Common myeloid progenitor, CD34-positive (primary cell): ENCODE data around the gene CCDC137.
A peak's percentile ranks its signal among the peaks of the same experiment; 100 is the strongest.

Experiments
- CTCF ChIA-PET: fragments of 350-600 bp; sonication (Branson Sonifier 250); formaldehyde crosslinking; loops from one replicate; lab custom pipeline; 2021; ENCODE audit warnings: antibody characterized with exemption; lab: Charles Lee
- POLR2A ChIA-PET: fragments of 350-600 bp; sonication (Branson Sonifier 250); formaldehyde crosslinking; loops from one replicate; lab custom pipeline; 2021; ENCODE audit warnings: antibody characterized with exemption; lab: Charles Lee
- DNase-seq, 3 donors: peaks; one replicate each; pipeline versions ENCODE4 v3.0.0 to v3.0.0-alpha.2; 2013
- H3K27ac ChIP-seq, 2 experiments: 1 replicate in 1 of 2; 2 replicates in 1 of 2; pipeline ENCODE4 v1.7.0; 2013; ENCODE audit warnings: inconsistent platforms in 2 of 2, low read length in 2 of 2, mild to moderate bottlenecking in 2 of 2, low read depth in 1 of 2, moderate library complexity in 1 of 2; ENCODE audit not compliant: severe bottlenecking in 2 of 2, insufficient read depth in 1 of 2, poor library complexity in 1 of 2
- H3K27me3 ChIP-seq, 5 experiments: replicated peaks in 2 of 5; 1 replicate in 3 of 5; 2 replicates in 2 of 5; pipeline versions ENCODE4 v1.6.1 to v1.7.0; 2013; ENCODE audit warnings: low read length in 4 of 5, mild to moderate bottlenecking in 2 of 5, moderate library complexity in 2 of 5, inconsistent platforms in 1 of 5; ENCODE audit not compliant: insufficient read depth in 5 of 5, control insufficient read depth in 4 of 5
- H3K36me3 ChIP-seq, 4 experiments: 1 replicate in 2 of 4; 2 replicates in 2 of 4; pipeline versions ENCODE4 v1.6.1 to v1.7.0; 2013; ENCODE audit warnings: low read length in 3 of 4, control low read depth in 1 of 4, mild to moderate bottlenecking in 1 of 4; ENCODE audit not compliant: control insufficient read depth in 4 of 4, insufficient read depth in 4 of 4
- H3K4me1 ChIP-seq, 4 experiments: 1 replicate in 3 of 4; 2 replicates in 1 of 4; pipeline versions ENCODE4 v1.6.1 to v1.7.1; 2013; ENCODE audit warnings: low read length in 3 of 4, mild to moderate bottlenecking in 3 of 4, control low read depth in 1 of 4, inconsistent platforms in 1 of 4, moderate library complexity in 1 of 4; ENCODE audit not compliant: control insufficient read depth in 4 of 4, insufficient read depth in 4 of 4; ENCODE audit errors: control extremely low read depth in 1 of 4
- H3K4me3 ChIP-seq, 7 experiments: 1 replicate in 4 of 7; 2 replicates in 3 of 7; pipeline versions ENCODE4 v1.5.1 to v1.7.0; 2013; ENCODE audit warnings: mild to moderate bottlenecking in 7 of 7, low read length in 6 of 7, moderate library complexity in 6 of 7, inconsistent platforms in 2 of 7, low read depth in 2 of 7, control low read depth in 1 of 7; ENCODE audit not compliant: insufficient read depth in 4 of 7, control insufficient read depth in 1 of 7; ENCODE audit errors: extremely low read depth in 1 of 7
- H3K9me3 ChIP-seq, 5 experiments: 1 replicate in 4 of 5; 2 replicates in 1 of 5; pipeline versions ENCODE4 v1.6.1 to v1.7.1; 2013; ENCODE audit warnings: low read length in 4 of 5, mild to moderate bottlenecking in 2 of 5, inconsistent platforms in 1 of 5, low read depth in 1 of 5, moderate library complexity in 1 of 5; ENCODE audit not compliant: control insufficient read depth in 4 of 5, insufficient read depth in 2 of 5; ENCODE audit errors: control extremely low read depth in 1 of 5
- WGBS: methylation state at CpG from one replicate; pipeline ENCODE4 v1.1.5; 2013; ENCODE audit not compliant: insufficient coverage; 5-methylcytosine and 5-hydroxymethylcytosine counted together

CCDC137 gene

DNA sequence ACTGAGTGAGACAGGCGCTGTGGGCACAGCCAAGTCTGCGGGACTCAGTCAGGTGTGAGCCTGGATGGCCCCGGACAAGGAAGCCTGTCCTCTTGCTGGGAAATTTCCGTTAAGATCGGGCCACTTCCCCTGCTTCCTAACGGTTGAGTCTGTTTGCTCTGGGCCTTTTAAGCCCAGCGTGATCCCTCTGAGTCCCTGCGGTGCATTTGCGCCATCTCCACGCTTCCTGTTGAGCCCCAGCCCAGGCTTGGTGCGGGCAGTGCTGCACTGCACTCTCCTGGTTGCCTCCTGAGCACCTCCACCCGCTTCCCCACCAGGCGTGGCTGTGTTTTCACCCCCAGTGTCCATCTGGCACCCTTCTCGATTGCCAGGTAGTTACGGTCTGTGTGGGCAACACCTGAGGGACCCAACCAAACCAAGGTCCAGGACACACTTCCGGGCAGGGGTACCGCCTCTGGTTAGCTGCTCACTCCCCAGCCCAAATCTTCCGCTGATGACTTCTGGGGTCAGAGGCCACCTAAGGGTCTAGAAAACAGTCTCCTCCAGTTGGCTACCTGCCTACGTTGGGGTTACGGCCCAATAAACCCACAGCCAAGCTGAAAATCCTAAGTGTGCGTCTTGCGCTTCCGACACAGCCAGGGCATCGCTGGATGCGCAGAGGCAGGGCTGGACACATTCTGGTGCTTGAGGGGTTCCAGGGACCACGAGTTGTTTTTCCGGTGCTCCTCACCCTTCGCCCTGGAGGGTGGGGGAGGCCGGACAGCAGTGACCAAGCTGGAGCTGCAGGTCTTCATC lies 44.2 kb downstream of the CCDC137 start:
- Histone ChIP-seq H3K9me3 (no peaks in the 10 kb centered on the region), H3K36me3 (peaks cover 0 to 39% (median 14%) of the 10 kb centered on the region in 4 experiments), H3K4me3 (peak overlapping the region in 6 of 7 experiments; percentile 6 to 66 (median 32)), H3K4me1 (peaks cover 0 to 43% (median 34%) of the 10 kb centered on the region in 4 experiments), H3K27ac (no peak overlapping the region), H3K27me3 (no peaks in the 10 kb centered on the region)
- WGBS: 11% methylated on average over 29 of the region's 29 CpGs
- CTCF ChIA-PET: interaction anchor here (1.2 kb wide), 1 partner anchor 109 kb away, joined by 3 read pairs; no protein-coding TSS in a partner anchor
- POLR2A ChIA-PET: no interaction called here
- peak in 2 of 3 donors; percentile 45 to 54 for DNase-seq

DNA sequence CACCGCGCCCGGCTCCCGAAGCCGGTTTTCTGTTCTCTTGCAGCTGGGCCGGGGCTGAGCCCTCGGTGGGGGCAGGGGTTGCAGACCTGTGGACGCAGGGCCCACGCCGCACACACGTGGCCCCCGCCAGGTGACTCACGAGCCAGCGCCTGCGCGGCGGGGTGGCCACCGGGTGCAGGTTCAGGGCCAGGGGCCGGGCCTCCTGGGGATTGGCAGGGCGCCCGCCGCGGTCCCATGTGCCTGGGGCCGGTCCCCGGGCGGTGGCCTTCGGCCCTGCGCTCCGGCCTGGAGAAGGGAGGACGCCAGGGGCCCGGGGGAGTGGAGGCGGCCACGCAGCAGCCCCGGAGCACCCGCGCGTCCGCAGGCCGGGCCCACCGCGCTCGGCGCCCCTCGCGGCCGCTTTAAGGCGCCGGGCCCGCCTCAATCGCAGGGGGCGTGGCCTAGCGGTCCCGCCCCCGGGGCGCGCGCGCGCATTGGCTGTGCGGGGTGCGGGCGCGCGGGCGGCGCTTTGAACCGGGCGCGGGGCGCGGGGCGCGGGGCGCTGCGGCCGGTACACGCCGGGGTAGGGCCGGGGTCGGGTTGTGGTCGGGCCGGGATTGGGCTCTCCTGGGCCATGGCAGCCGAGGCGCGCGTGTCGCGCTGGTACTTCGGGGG lies 45.4 kb downstream of the CCDC137 start, which contains the start of gene SLC25A10:
Gene SLC25A10 (plus strand): TSS at position 471 of the 654 bp plus-strand sequence. CDS start 143 bp downstream, at position 614.
- CTCF ChIA-PET: no interaction called here

GRCh38 chr17:81712468-81713003 lies 46.0 kb downstream of the CCDC137 start:
- ChIA-PET CTCF (interaction anchor here (0.7 to 1.2 kb wide), 3 partner anchors 9 to 42 kb away, joined by 3 to 8 read pairs (median 3); no protein-coding TSS in a partner anchor), POLR2A (no interaction called here)
- WGBS: 3% methylated on average over 35 of the region's 41 CpGs

More for the DNA sequence above, 45.4 kb downstream of the CCDC137 start, which contains the start of gene SLC25A10:
- Histone ChIP-seq H3K4me3 (peak within 1 kb of the TSS; percentile 34 to 74 (median 60)), H3K9me3 (no peaks in the 10 kb centered on the region), H3K4me1 (peaks cover 0 to 43% (median 34%) of the 10 kb centered on the region in 4 experiments), H3K36me3 (peaks cover 0 to 33% (median 7%) of the 10 kb centered on the region in 4 experiments), H3K27ac (peak within 1 kb of the TSS in 1 of 2 experiments; percentile 14), H3K27me3 (no peaks in the 10 kb centered on the region)
- POLR2A ChIA-PET: no interaction called here
- under 1% methylated on average over 77 of the region's 89 CpGs for WGBS
- peak; percentile 61 to 90 (median 84) for DNase-seq

GRCh38 chr17:81713004-81713555 lies 46.5 kb downstream of the CCDC137 start:
- CTCF ChIA-PET: interaction anchor here (0.7 to 1.2 kb wide), 3 partner anchors 8 to 42 kb away, joined by 3 to 8 read pairs (median 3); no protein-coding TSS in a partner anchor
- H3K4me1 ChIP-seq: peaks cover 0 to 43% (median 34%) of the 10 kb centered on the region in 4 experiments
- 74% methylated on average over 18 of the region's 18 CpGs for WGBS
- peak overlapping the region in 1 of 2 experiments; percentile 14 for H3K27ac ChIP-seq
- no peaks in the 10 kb centered on the region for H3K27me3 ChIP-seq
- no peaks in the 10 kb centered on the region for H3K9me3 ChIP-seq
- POLR2A ChIA-PET: no interaction called here
- no peak for DNase-seq
- peak overlapping the region in 4 of 7 experiments; percentile 60 to 74 (median 72) for H3K4me3 ChIP-seq
- peaks cover 0 to 31% (median 4%) of the 10 kb centered on the region in 4 experiments for H3K36me3 ChIP-seq

More at GRCh38 chr17:81712468-81713003, 46.0 kb downstream of the CCDC137 start:
- Histone ChIP-seq H3K9me3 (no peaks in the 10 kb centered on the region), H3K4me1 (peaks cover 0 to 43% (median 34%) of the 10 kb centered on the region in 4 experiments), H3K36me3 (peaks cover 0 to 33% (median 4%) of the 10 kb centered on the region in 4 experiments), H3K27ac (peak overlapping the region in 1 of 2 experiments; percentile 14), H3K27me3 (no peaks in the 10 kb centered on the region), H3K4me3 (peak overlapping the region; percentile 34 to 74 (median 60))
- DNase-seq: no peak

GRCh38 chr17:81713556-81714411 lies 47.2 kb downstream of the CCDC137 start:
- H3K9me3 ChIP-seq: no peaks in the 10 kb centered on the region
- ChIA-PET POLR2A (interaction anchor here (0.6 kb wide), 1 partner anchor 146 kb away, joined by 3 read pairs; no protein-coding TSS in a partner anchor), CTCF (interaction anchor here (0.7 to 1.2 kb wide), 4 partner anchors 8 to 43 kb away, joined by 3 to 8 read pairs (median 4); no protein-coding TSS in a partner anchor)
- H3K27ac ChIP-seq: no peak overlapping the region
- peaks cover 0 to 43% (median 34%) of the 10 kb centered on the region in 4 experiments for H3K4me1 ChIP-seq
- no peak for DNase-seq
- H3K4me3 ChIP-seq: peak overlapping the region in 1 of 7 experiments; percentile 74
- H3K27me3 ChIP-seq: no peaks in the 10 kb centered on the region
- H3K36me3 ChIP-seq: peaks cover 0 to 24% (median 2%) of the 10 kb centered on the region in 4 experiments
- 91% methylated on average over 29 of the region's 36 CpGs for WGBS
